GOT3 (cell line): Measurements from ENCODE around the gene COL3A1.

Source experiments
- DNase-seq: peaks from one replicate; lab custom pipeline; 2025; ENCODE audit warnings: mixed read lengths; lab: John Stamatoyannopoulos, UW

COL3A1 gene

GRCh38 chr2:188975497-188976102, 1.4 kb downstream of the COL3A1 start:
- no peak for DNase-seq

- no peak for DNase-seq
These were observed 2.5 kb downstream of the COL3A1 start for GRCh38 chr2:188976545-188977268.

- DNase-seq: no peak
These were observed 3.1 kb downstream of the COL3A1 start for GRCh38 chr2:188977317-188977716.

- DNase-seq: no peak
These were observed 4.3 kb downstream of the COL3A1 start for GRCh38 chr2:188978291-188979081.

GRCh38 chr2:188979187-188980114, 5.3 kb downstream of the COL3A1 start:
- no peak for DNase-seq

GRCh38 chr2:188983427-188984064, 9.4 kb downstream of the COL3A1 start:
- DNase-seq: no peak

GRCh38 chr2:188984065-188984491, 9.9 kb downstream of the COL3A1 start:
- DNase-seq: no peak

GRCh38 chr2:188984680-188985079, 10.5 kb downstream of the COL3A1 start:
- no peak for DNase-seq

- DNase-seq: no peak
These were observed 12.7 kb downstream of the COL3A1 start for GRCh38 chr2:188986839-188987238.

- no peak for DNase-seq
These were observed 19.1 kb downstream of the COL3A1 start for GRCh38 chr2:188993247-188993646.

GRCh38 chr2:188997263-188997662, 23.1 kb downstream of the COL3A1 start:
- no peak for DNase-seq

- no peak for DNase-seq
These were observed 26.0 kb downstream of the COL3A1 start for GRCh38 chr2:189000221-189000620.

- DNase-seq: no peak
These were observed 27.9 kb downstream of the COL3A1 start for GRCh38 chr2:189002079-189002478.

GRCh38 chr2:189008555-189009262, 34.5 kb downstream of the COL3A1 start:
- no peak for DNase-seq

- no peak for DNase-seq
These were observed 36.4 kb downstream of the COL3A1 start for GRCh38 chr2:189010536-189010935.

- no peak for DNase-seq
These were observed 38.2 kb downstream of the COL3A1 start for GRCh38 chr2:189012351-189012750.

GRCh38 chr2:189013031-189013430, 38.9 kb downstream of the COL3A1 start:
- DNase-seq: no peak

- DNase-seq: no peak
These were observed 39.7 kb downstream of the COL3A1 start for GRCh38 chr2:189013671-189014448.

GRCh38 chr2:189014449-189015138, 40.4 kb downstream of the COL3A1 start:
- DNase-seq: no peak
